HEK293 (cell line): ENCODE measurements around the gene SLC66A1.

ENCODE experiments used
- CTCF ChIA-PET: fragments of 350-600 bp; formaldehyde crosslinking; extraction: SDS; loops from one replicate; lab custom pipeline; 2021; ENCODE audit warnings: antibody characterized with exemption; lab: Yijun Ruan, JAX
- POLR2A ChIA-PET: fragments of 300-600 bp; formaldehyde crosslinking; extraction: SDS; loops from one replicate; lab custom pipeline; 2020; ENCODE audit warnings: antibody characterized with exemption, inconsistent platforms; lab: Yijun Ruan, JAX
- H3K27ac ChIP-seq: fragments of 200-500 bp; sonication (Bioruptor generic); 2 replicates; pipeline ENCODE4 v1.5.1; 2014; ENCODE audit warnings: low read depth, low read length, control low read depth, inconsistent platforms; ENCODE audit errors: extremely low read depth
- H3K36me3 ChIP-seq, 2 experiments: fragments of 200-500 bp in 1 of 2; sonication (Bioruptor generic) in 1 of 2; 1 replicate in 1 of 2; 2 replicates in 1 of 2; pipeline ENCODE4 v1.5.1; 2014 to 2017; ENCODE audit warnings: inconsistent platforms in 2 of 2, low read length in 2 of 2; ENCODE audit not compliant: control insufficient read depth in 2 of 2, insufficient read depth in 1 of 2
- H3K4me1 ChIP-seq: fragments of 200-500 bp; sonication (Bioruptor generic); 2 replicates; pipeline ENCODE4 v1.5.1; 2014; ENCODE audit warnings: mild to moderate bottlenecking, low read length, inconsistent platforms; ENCODE audit not compliant: control insufficient read depth, insufficient read depth
- H3K4me3 ChIP-seq: 2 replicates; pipeline ENCODE4 v1.5.1; 2011; ENCODE audit warnings: low read depth, mild to moderate bottlenecking, control low read depth, low read length, moderate library complexity
- H3K9me3 ChIP-seq: fragments of 200-500 bp; sonication (Bioruptor generic); 2 replicates; pipeline ENCODE4 v1.5.1; 2014; ENCODE audit warnings: low read depth, low read length, inconsistent platforms; ENCODE audit not compliant: control insufficient read depth, insufficient read depth
- ATF2 ChIP-seq: fragments of 450-650 bp; formaldehyde crosslinking; IDR thresholded peaks from 2 replicates; pipeline ENCODE4 v1.5.1; 2016; ENCODE audit warnings: missing biosample characterization, missing genetic modification characterization, low read depth
- INSM2 ChIP-seq: fragments of 450-650 bp; formaldehyde crosslinking; IDR thresholded peaks from 2 replicates; pipeline ENCODE4 v1.5.1; 2016; ENCODE audit warnings: missing biosample characterization, missing genetic modification characterization
- KLF1 ChIP-seq: fragments of 450-650 bp; formaldehyde crosslinking; IDR thresholded peaks from 2 replicates; pipeline ENCODE4 v1.5.1; 2016; ENCODE audit warnings: missing biosample characterization, missing genetic modification characterization
- KLF16 ChIP-seq: fragments of 450-650 bp; formaldehyde crosslinking; IDR thresholded peaks from 2 replicates; pipeline ENCODE4 v1.5.1; 2017; ENCODE audit warnings: missing biosample characterization, missing genetic modification characterization
- KLF8 ChIP-seq: fragments of 450-650 bp; formaldehyde crosslinking; IDR thresholded peaks from 2 replicates; pipeline ENCODE4 v1.5.1; 2016; ENCODE audit warnings: missing biosample characterization, missing genetic modification characterization
- OVOL3 ChIP-seq: fragments of 450-650 bp; formaldehyde crosslinking; IDR thresholded peaks from 2 replicates; pipeline ENCODE4 v1.5.1; 2016; ENCODE audit warnings: missing biosample characterization, missing genetic modification characterization
- ZBTB21 ChIP-seq: fragments of 450-650 bp; formaldehyde crosslinking; IDR thresholded peaks from 2 replicates; pipeline ENCODE4 v1.5.1; 2017; ENCODE audit warnings: missing biosample characterization, missing genetic modification characterization
- ZBTB48 ChIP-seq: fragments of 450-650 bp; formaldehyde crosslinking; IDR thresholded peaks from 2 replicates; pipeline ENCODE4 v1.5.1; 2016; ENCODE audit warnings: missing biosample characterization, missing genetic modification characterization
- ZNF202 ChIP-seq: fragments of 450-650 bp; formaldehyde crosslinking; IDR thresholded peaks from 2 replicates; pipeline ENCODE4 v1.5.1; 2016; ENCODE audit warnings: missing biosample characterization, missing genetic modification characterization, borderline replicate concordance
- ZNF214 ChIP-seq: fragments of 450-650 bp; formaldehyde crosslinking; IDR thresholded peaks from 2 replicates; pipeline ENCODE4 v1.5.1; 2017; ENCODE audit warnings: missing biosample characterization, mild to moderate bottlenecking, missing genetic modification characterization, borderline replicate concordance
- ZNF416 ChIP-seq: fragments of 450-650 bp; formaldehyde crosslinking; IDR thresholded peaks from 2 replicates; pipeline ENCODE4 v1.5.1; 2016; ENCODE audit warnings: missing biosample characterization, missing genetic modification characterization
- ZNF501 ChIP-seq: fragments of 450-650 bp; formaldehyde crosslinking; IDR thresholded peaks from 2 replicates; pipeline ENCODE4 v1.5.1; 2016; ENCODE audit warnings: missing biosample characterization, missing genetic modification characterization
- ZNF560 ChIP-seq: fragments of 450-650 bp; formaldehyde crosslinking; IDR thresholded peaks from 2 replicates; pipeline ENCODE4 v1.5.1; 2017; ENCODE audit warnings: missing biosample characterization, missing genetic modification characterization, borderline replicate concordance
- ZNF571 ChIP-seq: fragments of 450-650 bp; formaldehyde crosslinking; IDR thresholded peaks from 2 replicates; pipeline ENCODE4 v1.5.0; 2017; ENCODE audit warnings: missing biosample characterization, missing genetic modification characterization
- ZNF645 ChIP-seq: fragments of 450-650 bp; formaldehyde crosslinking; IDR thresholded peaks from 2 replicates; pipeline ENCODE4; 2016; ENCODE audit warnings: missing biosample characterization, missing genetic modification characterization
- ZNF658 ChIP-seq: fragments of 450-650 bp; formaldehyde crosslinking; IDR thresholded peaks from 2 replicates; pipeline ENCODE4; 2016; ENCODE audit warnings: missing biosample characterization, missing genetic modification characterization
- ZNF707 ChIP-seq: fragments of 450-650 bp; formaldehyde crosslinking; IDR thresholded peaks from 2 replicates; pipeline ENCODE4 v1.5.1; 2016; ENCODE audit warnings: missing biosample characterization, missing genetic modification characterization
- ZNF792 ChIP-seq: fragments of 450-650 bp; formaldehyde crosslinking; IDR thresholded peaks from 2 replicates; pipeline ENCODE4 v1.5.1; 2016; ENCODE audit warnings: missing biosample characterization, missing genetic modification characterization
- ZNF837 ChIP-seq: fragments of 450-650 bp; formaldehyde crosslinking; IDR thresholded peaks from 2 replicates; pipeline ENCODE4 v1.5.1; 2016; ENCODE audit warnings: missing biosample characterization, missing genetic modification characterization

Gene SLC66A1

GRCh38 chr1:19372136-19372514 lies 60.0 kb downstream of the SLC66A1 start:
- Histone ChIP-seq H3K27ac (no peak overlapping the region), H3K9me3 (no peaks in the 10 kb centered on the region), H3K36me3 (peaks cover 4 to 58% of the 10 kb centered on the region in 2 experiments; a peak in 2 of 3 replicates), H3K4me3 (no peak overlapping the region), H3K4me1 (no peaks in the 10 kb centered on the region)
- no peak for TF ChIP-seq ZNF214 (tag by site-specific recombination)
- TF ChIP-seq ZNF837 (tag by site-specific recombination) = no peak
- no peak for TF ChIP-seq ZNF707 (tag by site-specific recombination)
- no peak for TF ChIP-seq ZNF416 (tag by site-specific recombination)
- no peak for TF ChIP-seq ZNF501 (tag by site-specific recombination)
- TF ChIP-seq ZNF645 = no peak
- no peak for TF ChIP-seq ZNF560 (tag by site-specific recombination)
- TF ChIP-seq ZBTB48 (tag by site-specific recombination) = no peak
- no peak for TF ChIP-seq ZBTB21 (tag by site-specific recombination)
- POLR2A ChIA-PET = no interaction called here
- CTCF ChIA-PET = interaction anchor here (0.6 kb wide), 1 partner anchor 127 kb away, joined by 3 read pairs; no protein-coding TSS in a partner anchor

GRCh38 chr1:19372602-19373001 lies 60.5 kb downstream of the SLC66A1 start:
- peaks cover 4 to 63% of the 10 kb centered on the region in 2 experiments; a peak in 2 of 3 replicates for H3K36me3 ChIP-seq
- no peaks in the 10 kb centered on the region for H3K4me1 ChIP-seq
- CTCF ChIA-PET = interaction anchor here (0.6 kb wide), 1 partner anchor 128 kb away, joined by 3 read pairs; no protein-coding TSS in a partner anchor
- TF ChIP-seq ZNF645 (no peak), KLF1 (tag by site-specific recombination) (no peak), ATF2 (tag by site-specific recombination) (no peak), ZNF707 (tag by site-specific recombination) (no peak)
- no peak overlapping the region for H3K27ac ChIP-seq
- no peak overlapping the region for H3K4me3 ChIP-seq
- H3K9me3 ChIP-seq = no peaks in the 10 kb centered on the region
- POLR2A ChIA-PET = no interaction called here

- Histone ChIP-seq H3K9me3 (no peaks in the 10 kb centered on the region), H3K27ac (no peak overlapping the region), H3K36me3 (peaks cover 4 to 71% of the 10 kb centered on the region in 2 experiments; a peak in 2 of 3 replicates), H3K4me3 (no peak overlapping the region), H3K4me1 (no peaks in the 10 kb centered on the region)
- POLR2A ChIA-PET = no interaction called here
- TF ChIP-seq KLF8 = no peak
- TF ChIP-seq ZNF792 (tag by site-specific recombination) = no peak
- TF ChIP-seq ZNF202 (tag by site-specific recombination) = no peak
- TF ChIP-seq KLF16 (tag by site-specific recombination) = no peak
- TF ChIP-seq OVOL3 (tag by site-specific recombination) = no peak
- TF ChIP-seq ZNF571 (tag by site-specific recombination) = no peak
- no peak for TF ChIP-seq ZNF645
- no peak for TF ChIP-seq ZNF658 (tag by site-specific recombination)
- no peak for TF ChIP-seq KLF1 (tag by site-specific recombination)
- no peak for TF ChIP-seq INSM2
- CTCF ChIA-PET = interaction anchor here (0.7 to 1.6 kb wide), 2 partner anchors 209 to 282 kb away, joined by 3 to 4 read pairs; no protein-coding TSS in a partner anchor
Measured at GRCh38 chr1:19373211-19374082, 61.3 kb downstream of the SLC66A1 start.
